NCI-H526 treated with DMSO at 0.1 percent for 48 hours (cell line): ENCODE results near the gene GSS.
A peak's percentile ranks its signal among the peaks of the same experiment; 100 is the strongest.

Source experiments
- DNase-seq: peaks from one replicate; lab custom pipeline; 2025; lab: John Stamatoyannopoulos, UW

GSS gene

DNA sequence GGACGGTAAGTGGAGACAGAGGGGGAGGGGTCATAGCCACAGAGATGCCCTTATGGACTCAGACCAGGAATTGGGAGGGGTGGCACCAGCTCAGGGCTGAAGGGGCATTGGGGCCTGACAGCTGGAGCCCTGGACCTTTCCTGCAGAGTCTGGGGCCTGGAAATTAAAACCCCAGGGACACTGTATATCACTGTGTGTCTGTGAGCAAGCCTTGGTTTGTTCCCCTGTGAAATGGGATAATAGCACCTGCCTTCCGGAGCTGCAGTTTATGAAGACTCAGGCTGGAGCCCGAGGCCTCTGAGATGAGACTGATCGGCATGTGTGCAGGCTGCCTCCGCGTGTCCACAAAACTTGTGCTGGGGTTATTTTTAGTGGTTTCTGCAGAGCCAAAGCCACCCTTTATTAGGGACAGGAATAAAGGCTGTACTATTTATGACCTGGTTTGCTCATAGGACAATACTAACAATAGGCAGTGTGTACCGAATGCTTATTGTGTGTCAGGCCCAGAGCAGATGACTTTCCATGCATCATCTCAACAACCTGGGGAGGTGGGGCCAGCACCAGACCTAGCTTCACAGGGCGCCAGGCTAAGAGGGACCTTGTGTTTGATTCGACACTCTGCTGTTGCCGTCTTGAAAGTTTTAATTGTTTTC is 22.6 kb upstream of the GSS start:
- DNase-seq, result no peak

DNA sequence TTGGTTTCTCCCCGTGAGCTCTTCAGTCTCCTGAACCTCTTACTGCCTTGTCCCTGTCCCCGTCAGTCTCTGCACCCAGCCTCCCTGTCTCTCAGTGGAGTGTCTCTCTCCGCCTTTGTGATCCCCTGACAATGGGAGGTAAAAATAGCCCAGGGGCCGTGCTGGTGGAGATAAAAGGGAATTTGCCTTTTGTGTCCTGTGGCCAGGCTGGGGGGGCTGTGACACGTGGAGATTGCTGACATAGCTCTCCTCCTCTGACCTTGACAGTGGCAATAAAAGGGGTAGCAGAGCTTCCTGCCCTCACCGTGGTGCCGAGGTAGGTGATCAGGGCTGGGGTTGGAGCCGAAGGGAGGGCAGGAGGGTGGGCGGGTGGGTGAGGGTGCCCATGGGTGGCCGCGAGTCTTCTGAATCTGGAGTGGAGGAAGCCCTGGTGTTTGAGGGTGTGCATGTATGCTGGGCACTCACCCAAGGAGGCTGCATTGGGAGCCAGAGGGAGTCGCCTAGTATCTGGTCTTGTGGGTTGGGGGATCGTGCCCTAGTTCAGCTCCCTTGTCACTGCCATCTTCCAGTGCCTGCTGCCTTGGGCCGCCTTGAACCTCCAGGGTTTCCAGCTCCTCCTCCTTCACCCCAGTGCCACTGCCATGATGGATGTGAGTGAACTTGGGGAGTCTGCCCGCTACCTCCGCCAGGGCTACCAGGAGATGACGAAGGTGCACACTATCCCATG is 21.9 kb upstream of the GSS start:
- no peak for DNase-seq

DNA sequence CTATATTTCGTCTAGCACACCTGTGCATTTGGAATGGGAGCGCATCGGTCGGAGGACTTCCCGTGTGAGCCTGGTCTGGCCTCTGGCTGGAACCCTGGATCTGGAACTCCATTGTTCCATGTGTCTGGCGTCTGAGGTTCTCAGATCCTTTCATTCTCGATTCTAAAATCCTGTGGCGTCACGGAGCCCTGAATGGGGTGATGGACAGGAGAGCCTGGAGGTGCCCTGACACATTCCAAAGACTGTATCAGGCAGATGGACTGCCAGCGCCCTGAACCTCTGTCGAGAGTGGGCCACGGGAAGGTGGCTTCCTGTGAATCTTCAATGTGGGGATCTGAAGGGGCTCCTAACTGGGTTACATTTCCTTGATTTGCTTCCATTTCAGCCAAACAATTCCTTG is 20.7 kb upstream of the GSS start:
- no peak for DNase-seq

DNA sequence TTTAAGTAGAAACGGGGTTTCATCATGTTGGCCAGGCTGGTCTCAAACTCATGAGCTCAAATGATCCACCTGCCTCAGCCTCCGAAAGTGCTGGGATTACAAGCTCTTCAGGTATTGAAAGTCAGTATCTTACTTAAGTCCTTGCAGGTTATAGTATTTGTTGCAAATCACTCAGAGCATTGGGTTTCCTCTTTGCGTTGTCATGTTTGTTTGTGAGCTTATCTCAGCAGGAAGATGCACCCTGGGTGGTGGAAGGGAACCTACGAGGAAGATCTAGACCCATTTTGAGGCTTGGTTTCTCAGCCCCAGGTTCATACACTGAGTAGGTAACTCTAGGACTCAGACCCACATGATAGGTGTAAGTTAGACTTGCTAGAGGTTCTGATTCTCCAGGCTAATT is 18.6 kb upstream of the GSS start:
- no peak for DNase-seq

DNA sequence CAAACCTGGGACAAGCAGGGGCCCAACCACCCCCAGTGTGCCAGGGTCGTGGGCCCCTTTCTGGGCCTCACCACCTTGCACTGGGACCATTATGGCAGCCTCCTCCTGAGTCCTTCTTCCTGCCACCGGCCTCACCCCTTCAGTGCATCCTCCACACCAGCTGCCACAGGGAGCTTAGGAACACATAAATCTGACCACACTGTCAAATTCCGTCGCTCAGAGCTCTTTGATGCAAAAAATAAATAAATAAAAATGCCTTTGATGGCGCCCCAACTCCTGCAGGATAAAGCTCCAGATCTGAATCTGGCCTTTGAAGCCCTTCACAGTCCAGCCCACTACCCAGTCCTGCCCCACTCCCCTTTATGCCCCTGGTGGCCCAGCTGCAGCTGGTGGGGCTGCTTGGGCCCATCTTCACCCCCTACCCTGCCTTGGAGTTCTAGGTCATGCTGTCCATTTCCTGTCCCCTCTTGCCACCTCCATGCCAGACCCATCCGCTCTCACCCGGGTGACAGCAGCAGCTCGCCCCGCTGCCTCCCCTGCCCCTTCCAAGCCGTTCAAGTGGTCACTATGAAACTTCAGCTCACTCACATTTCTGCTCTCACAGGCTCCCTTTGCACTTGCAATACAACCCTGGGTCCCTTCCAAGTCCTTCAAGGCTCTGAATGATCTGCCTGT is 16.1 kb upstream of the GSS start:
- DNase-seq, result no peak

GRCh38 chr20:34970846-34971560 is 15.4 kb upstream of the GSS start:
- DNase-seq, result no peak

DNA sequence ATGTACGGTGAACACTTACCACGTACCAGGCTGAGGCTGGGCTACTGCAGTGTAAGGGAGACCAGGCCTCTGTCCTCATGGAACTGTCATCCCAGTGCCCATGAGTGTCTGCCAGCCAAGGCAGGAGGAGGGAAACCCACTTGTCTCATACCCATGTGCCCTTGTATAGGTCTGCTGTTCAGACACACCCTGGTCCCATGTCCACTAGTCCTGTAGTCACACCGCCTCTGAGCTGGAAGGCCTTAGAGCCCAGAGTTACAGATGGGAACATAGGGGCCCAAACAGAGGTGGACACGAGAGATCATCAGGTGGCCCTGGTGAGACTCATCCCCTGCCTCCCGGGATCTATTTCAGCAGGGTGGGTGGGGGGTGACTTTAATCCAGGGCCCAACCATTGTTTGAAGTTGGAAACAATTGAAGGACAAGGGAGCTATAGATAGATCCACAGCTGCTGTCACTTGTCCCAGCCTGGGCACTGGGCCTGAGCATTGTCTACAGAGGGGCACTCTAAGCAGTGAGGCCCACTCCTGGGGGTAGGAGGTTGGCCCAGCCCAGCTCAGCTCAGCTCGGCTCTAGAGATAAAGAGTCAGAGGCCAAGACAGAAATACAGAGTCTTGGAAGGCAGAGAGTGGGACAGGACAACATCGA is 14.7 kb upstream of the GSS start:
- DNase-seq, result no peak

DNA sequence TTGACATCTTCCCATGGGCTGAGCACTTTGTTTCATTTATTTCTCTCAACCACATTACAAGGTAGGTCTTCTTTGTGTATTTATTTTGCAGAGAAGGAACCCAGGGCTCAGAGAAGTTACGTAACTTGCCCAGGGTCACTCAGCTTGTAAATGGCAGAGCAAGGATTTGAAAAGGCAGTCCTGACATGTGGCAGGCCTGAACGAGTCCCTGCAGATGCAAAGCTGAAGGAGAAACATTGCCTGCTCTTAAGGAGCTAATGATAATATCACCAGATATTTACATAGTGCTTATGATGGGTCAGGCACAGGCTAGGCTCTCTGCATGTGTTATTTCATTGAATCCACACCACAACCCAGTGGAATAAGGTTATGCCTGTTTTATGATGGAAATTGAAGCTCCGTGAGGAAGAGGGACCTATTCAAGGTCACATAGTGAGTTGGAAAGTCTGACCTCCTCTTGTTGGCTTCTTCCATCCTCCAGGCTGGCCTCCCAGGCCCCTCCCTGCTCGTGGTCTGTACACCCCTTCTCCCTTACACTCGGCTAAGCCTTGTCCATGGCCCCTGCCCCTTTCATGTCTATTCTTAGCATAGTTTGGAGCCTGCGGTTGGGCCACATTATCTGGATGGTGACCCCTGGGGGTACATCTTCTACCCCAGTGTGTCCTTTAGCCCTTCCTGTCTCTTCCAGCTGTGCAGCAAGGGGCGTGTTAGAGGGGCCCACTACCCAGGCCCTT is 12.6 kb upstream of the GSS start:
- DNase-seq, result no peak

DNA sequence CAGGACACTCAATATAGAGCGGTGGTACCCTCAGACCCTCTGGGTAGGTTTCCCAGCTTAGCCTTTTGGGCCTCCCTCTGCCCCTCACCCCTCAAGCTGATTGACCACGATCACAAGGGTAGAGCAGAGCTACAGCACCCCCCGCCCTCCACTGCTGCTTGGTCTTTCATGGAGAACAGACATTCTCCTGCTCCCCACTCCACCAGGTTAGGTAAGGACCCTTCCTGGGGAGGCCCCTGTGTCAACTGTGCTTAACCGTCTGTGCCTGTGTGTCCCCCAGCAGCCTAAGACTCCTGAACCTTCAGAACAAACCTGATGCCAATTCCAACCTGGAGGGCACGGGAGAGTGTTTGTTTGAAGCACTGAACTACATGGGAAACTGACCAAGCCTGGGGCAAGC is 11.8 kb upstream of the GSS start:
- DNase-seq, result no peak

DNA sequence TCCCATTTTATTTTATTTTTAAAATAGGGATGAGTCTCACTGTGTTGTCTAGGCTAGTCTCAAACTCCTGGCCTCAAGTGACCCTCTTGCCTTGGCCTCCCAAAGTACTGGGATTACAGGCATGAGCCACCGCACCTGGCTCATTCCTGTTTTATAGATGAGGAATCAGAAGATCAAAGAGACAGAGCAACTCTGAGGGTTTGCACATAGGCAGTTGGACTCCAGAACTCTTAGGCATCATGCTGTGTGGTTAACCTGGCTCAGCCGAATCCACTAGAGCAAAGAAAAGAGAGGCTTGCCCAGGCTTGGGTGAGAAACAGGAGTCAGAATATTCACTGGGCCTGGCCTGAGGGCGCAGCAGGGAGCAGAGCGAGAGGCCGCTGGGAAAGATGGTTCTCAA is 9.4 kb upstream of the GSS start:
- DNase-seq, result no peak

- no peak for DNase-seq
These were observed 8.9 kb upstream of the GSS start for GRCh38 chr20:34964486-34964885.

GRCh38 chr20:34956751-34957472 is 1.3 kb upstream of the GSS start:
- no peak for DNase-seq

- no peak for DNase-seq
These were observed 444 bp upstream of the GSS start for GRCh38 chr20:34956041-34956458.

DNA sequence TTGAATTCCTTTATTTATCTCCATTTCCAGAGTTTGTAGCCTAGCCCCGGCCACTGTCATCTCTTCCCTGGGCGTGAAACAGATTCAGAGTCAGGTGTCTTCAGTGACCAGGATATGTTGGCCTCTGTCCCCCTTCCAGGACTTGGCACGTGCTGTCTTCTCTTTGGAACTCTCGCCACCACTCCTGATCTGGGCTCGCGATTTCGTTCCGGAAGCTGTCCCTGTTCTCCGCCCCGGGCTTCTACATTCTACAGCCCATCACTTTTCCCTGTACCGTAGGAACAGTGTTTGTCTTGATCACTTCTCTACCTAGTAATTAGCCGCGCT is 739 bp downstream of the GSS start:
- no peak for DNase-seq

GRCh38 chr20:34953960-34954359 is 1.6 kb downstream of the GSS start:
- DNase-seq, result peak; percentile 94

GRCh38 chr20:34952671-34953070 is 2.9 kb downstream of the GSS start:
- peak; percentile 38 for DNase-seq

GRCh38 chr20:34951652-34952051 is 4.0 kb downstream of the GSS start:
- peak; percentile 56 for DNase-seq

GRCh38 chr20:34951252-34951651 is 4.4 kb downstream of the GSS start:
- peak; percentile 96 for DNase-seq

DNA sequence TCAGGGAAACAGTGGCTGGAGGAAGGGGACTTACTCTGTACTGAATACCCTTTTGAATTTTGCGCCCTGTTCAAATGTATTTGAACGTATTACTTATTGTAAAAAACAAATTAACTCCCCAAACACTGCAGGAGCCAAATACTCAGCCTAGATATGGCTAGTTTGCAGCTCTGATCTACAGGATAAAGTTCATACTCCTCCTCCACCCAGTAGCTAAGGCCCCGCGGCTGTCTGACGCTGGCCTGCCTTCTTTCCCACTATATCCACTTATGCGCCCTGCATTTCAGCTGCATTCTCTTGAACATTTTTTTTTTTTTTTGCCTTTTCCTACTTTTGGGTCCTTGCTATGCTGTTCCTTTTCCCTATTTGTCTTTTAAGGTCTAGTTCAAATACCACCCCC is 6.5 kb downstream of the GSS start:
- no peak for DNase-seq

- no peak for DNase-seq
These were observed 7.6 kb downstream of the GSS start for GRCh38 chr20:34948030-34948429.

DNA sequence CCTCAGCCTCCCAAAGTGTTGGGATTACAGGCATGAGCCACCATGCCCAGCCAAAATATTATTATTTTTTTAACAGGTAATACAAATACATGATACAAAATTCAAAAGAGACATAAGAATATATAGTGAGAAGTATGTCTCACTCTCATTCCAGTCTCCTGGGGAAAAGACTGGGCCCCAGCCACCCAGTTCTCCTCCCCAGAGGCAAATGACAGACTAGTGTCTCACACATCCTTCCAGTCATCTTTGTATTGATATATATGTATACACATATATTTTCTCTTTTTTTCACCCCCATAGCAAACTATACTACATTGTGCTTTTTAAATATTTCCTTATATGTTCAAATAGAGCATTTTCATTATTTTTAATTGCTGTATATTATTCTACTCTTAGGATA is 8.3 kb downstream of the GSS start:
- no peak for DNase-seq
